Urinary bladder (tissue), 4 donors: Measurements from ENCODE around the gene DLK1. TPM values are rescaled to one million over a fixed set of nuclear protein-coding genes. Genes with fewer than 3 reads are reported as not detected.

ENCODE experiments used
- DNase-seq: peaks from one replicate; pipeline ENCODE4 v3.0.0-alpha.2; 2015; ENCODE audit errors: extremely low spot score
- H3K27ac ChIP-seq: one replicate; pipeline ENCODE4 v1.5.1; 2013; ENCODE audit warnings: low read depth, mild to moderate bottlenecking, moderate library complexity
- H3K36me3 ChIP-seq: one replicate; pipeline ENCODE4 v1.6.1; 2013; ENCODE audit warnings: mild to moderate bottlenecking, moderate library complexity; ENCODE audit not compliant: insufficient read depth
- H3K4me1 ChIP-seq: one replicate; pipeline ENCODE4 v1.6.1; 2013; ENCODE audit warnings: mild to moderate bottlenecking, moderate library complexity; ENCODE audit not compliant: insufficient read depth
- H3K4me3 ChIP-seq: one replicate; pipeline ENCODE4 v1.5.1; 2013; ENCODE audit warnings: low read depth, low read length
- WGBS: extraction: QIAGEN DNeasy Blood & Tissue Kit; methylation state at CpG from one replicate; pipeline ENCODE4 v1.1.7; 2013; 5-methylcytosine and 5-hydroxymethylcytosine counted together
- polyA plus RNA-seq: library from polyadenylated mRNA; stranded (reverse); fragments of 200-250 nt; gene quantifications from one replicate; pipeline ENCODE4 v1.2.3, GENCODE V29; 2013
- total RNA-seq: library from RNA; depleted of rRNA; stranded (reverse); fragments of >200 nt; gene quantifications from one replicate; pipeline ENCODE4 v1.2.3, GENCODE V29; 2014
- donor health status: healthy with polysubstance abuse.
- donor health status: healthy.

The DLK1 gene
- total and polyA plus RNA-seq, 2 donors, result 7.1 to 87.3 TPM

- 75% methylated on average over 10 of the region's 10 CpGs for WGBS
Observed at GRCh38 chr14:100713705-100714104, 13.0 kb upstream of the DLK1 start.

GRCh38 chr14:100714258-100714892 lies 12.3 kb upstream of the DLK1 start:
- Histone ChIP-seq H3K36me3 (no peaks in the 10 kb centered on the region), H3K4me3 (no peak overlapping the region), H3K4me1 (no peaks in the 10 kb centered on the region), H3K27ac (no peak overlapping the region)
- no peak for DNase-seq
- WGBS, result 68% methylated on average over 23 of the region's 23 CpGs

More at GRCh38 chr14:100713705-100714104, 13.0 kb upstream of the DLK1 start:
- DNase-seq, result no peak
- Histone ChIP-seq H3K36me3 (no peaks in the 10 kb centered on the region), H3K4me1 (no peaks in the 10 kb centered on the region), H3K27ac (no peak overlapping the region), H3K4me3 (no peak overlapping the region)

- no peaks in the 10 kb centered on the region for H3K36me3 ChIP-seq
- H3K27ac ChIP-seq, result no peak overlapping the region
- no peaks in the 10 kb centered on the region for H3K4me1 ChIP-seq
- WGBS, result 89% methylated on average over 9 of the region's 9 CpGs
- H3K4me3 ChIP-seq, result no peak overlapping the region
- no peak for DNase-seq
Observed at GRCh38 chr14:100715332-100715731, 11.4 kb upstream of the DLK1 start.

- H3K27ac ChIP-seq, result no peak overlapping the region
- 80% methylated on average over 2 of the region's 2 CpGs for WGBS
Observed at GRCh38 chr14:100715803-100716202, 10.9 kb upstream of the DLK1 start.

GRCh38 chr14:100717386-100717785 lies 9.3 kb upstream of the DLK1 start:
- WGBS, result 84% methylated on average over 12 of the region's 12 CpGs
- H3K4me1 ChIP-seq, result no peaks in the 10 kb centered on the region
- no peak overlapping the region for H3K27ac ChIP-seq
- no peaks in the 10 kb centered on the region for H3K36me3 ChIP-seq
- DNase-seq, result no peak
- H3K4me3 ChIP-seq, result no peak overlapping the region

More at GRCh38 chr14:100715803-100716202, 10.9 kb upstream of the DLK1 start:
- Histone ChIP-seq H3K4me1 (no peaks in the 10 kb centered on the region), H3K36me3 (no peaks in the 10 kb centered on the region), H3K4me3 (no peak overlapping the region)
- no peak for DNase-seq

- Histone ChIP-seq H3K4me1 (no peaks in the 10 kb centered on the region), H3K4me3 (no peak overlapping the region), H3K36me3 (no peaks in the 10 kb centered on the region), H3K27ac (no peak overlapping the region)
- 79% methylated on average over 13 of the region's 13 CpGs for WGBS
- no peak for DNase-seq
Observed at GRCh38 chr14:100719976-100720520, 6.6 kb upstream of the DLK1 start.

- no peak overlapping the region for H3K4me3 ChIP-seq
- 75% methylated on average over 5 of the region's 5 CpGs for WGBS
Observed at GRCh38 chr14:100721568-100721967, 5.1 kb upstream of the DLK1 start.

GRCh38 chr14:100722367-100722766 lies 4.3 kb upstream of the DLK1 start:
- no peak overlapping the region for H3K27ac ChIP-seq
- 90% methylated on average over 5 of the region's 5 CpGs for WGBS
- no peaks in the 10 kb centered on the region for H3K4me1 ChIP-seq
- H3K4me3 ChIP-seq, result no peak overlapping the region
- no peak for DNase-seq
- no peaks in the 10 kb centered on the region for H3K36me3 ChIP-seq

More at GRCh38 chr14:100721568-100721967, 5.1 kb upstream of the DLK1 start:
- no peak for DNase-seq
- no peak overlapping the region for H3K27ac ChIP-seq
- no peaks in the 10 kb centered on the region for H3K36me3 ChIP-seq
- H3K4me1 ChIP-seq, result no peaks in the 10 kb centered on the region

GRCh38 chr14:100723135-100723829 lies 3.4 kb upstream of the DLK1 start:
- H3K4me3 ChIP-seq, result no peak overlapping the region
- no peaks in the 10 kb centered on the region for H3K4me1 ChIP-seq
- 39% methylated on average over 21 of the region's 21 CpGs for WGBS
- H3K36me3 ChIP-seq, result no peaks in the 10 kb centered on the region
- DNase-seq, result no peak
- H3K27ac ChIP-seq, result no peak overlapping the region

- no peaks in the 10 kb centered on the region for H3K36me3 ChIP-seq
- WGBS, result 70% methylated on average over 14 of the region's 14 CpGs
- no peak for DNase-seq
- H3K4me3 ChIP-seq, result no peak overlapping the region
- H3K4me1 ChIP-seq, result no peaks in the 10 kb centered on the region
- no peak overlapping the region for H3K27ac ChIP-seq
Observed at GRCh38 chr14:100723830-100724437, 2.8 kb upstream of the DLK1 start.

- Histone ChIP-seq H3K4me3 (no peak overlapping the region), H3K36me3 (no peaks in the 10 kb centered on the region), H3K27ac (no peak overlapping the region), H3K4me1 (no peaks in the 10 kb centered on the region)
- WGBS, result 86% methylated on average over 4 of the region's 4 CpGs
- DNase-seq, result no peak
Observed at GRCh38 chr14:100724536-100724935, 2.2 kb upstream of the DLK1 start.

GRCh38 chr14:100725587-100726387 lies 905 bp upstream of the DLK1 start:
- H3K36me3 ChIP-seq, result no peaks in the 10 kb centered on the region
- H3K4me1 ChIP-seq, result no peaks in the 10 kb centered on the region
- 87% methylated on average over 33 of the region's 33 CpGs for WGBS
- no peak overlapping the region for H3K27ac ChIP-seq
- DNase-seq, result no peak
- H3K4me3 ChIP-seq, result no peak overlapping the region

- no peak for DNase-seq
- Histone ChIP-seq H3K36me3 (no peaks in the 10 kb centered on the region), H3K4me3 (no peak overlapping the region), H3K27ac (no peak overlapping the region), H3K4me1 (no peaks in the 10 kb centered on the region)
- WGBS, result 9% methylated on average over 47 of the region's 47 CpGs
Observed at GRCh38 chr14:100727086-100727872, 587 bp downstream of the DLK1 start.
